KBM-7 (cell line): ENCODE data around the gene IGFL3.
"Not testable (repeated sequence)": the region's sequence is repeated elsewhere in the genome, so short reads cannot be mapped to it uniquely, and the experiment has no call there.

ENCODE experiments used
- DNase-seq: peaks from one replicate; pipeline ENCODE4 v3.0.0-alpha.2; 2015
- in situ Hi-C: fragments of 300-500 bp; cut with MboI; formaldehyde crosslinking; loops from 2 replicates; pipeline ENCODE4 v1.14.3; 2020; ENCODE audit warnings: low sequenced_read_pairs, low pct_unique_long_range_greater_than_20kb, mixed read lengths

The IGFL3 gene

DNA sequence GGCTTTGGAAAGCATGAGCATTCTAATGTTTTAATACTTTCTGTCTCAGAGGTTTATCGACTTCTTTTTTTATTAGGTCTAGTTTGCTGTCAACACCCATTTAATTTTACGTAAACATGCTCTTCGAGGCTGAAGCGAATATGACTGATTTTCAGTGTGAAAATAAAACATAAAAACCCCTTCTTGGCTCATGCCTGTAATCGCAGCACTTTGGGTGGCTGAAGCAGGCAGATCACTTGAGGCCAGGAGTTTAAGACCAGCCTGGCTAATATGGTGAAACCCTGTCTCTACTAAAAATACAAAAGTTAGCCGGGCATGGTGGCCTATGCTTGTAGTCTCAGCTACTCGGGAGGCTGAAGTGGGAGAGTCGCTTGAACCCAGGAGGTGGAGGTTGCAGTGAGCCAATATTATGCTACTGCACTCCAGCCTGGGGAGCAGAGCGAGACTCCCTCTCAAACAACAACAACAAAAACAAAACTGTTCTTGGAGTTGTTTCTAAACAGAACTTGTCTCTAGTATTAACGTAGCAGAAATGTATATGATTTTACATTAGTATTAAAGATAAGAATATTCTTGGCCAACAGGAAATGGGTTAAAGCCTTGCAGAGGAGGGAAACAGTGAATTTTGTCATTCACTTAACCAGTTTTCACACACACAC is 7.1 kb upstream of the IGFL3 start:
- in situ Hi-C loops = no loop called here
- no peak for DNase-seq

DNA sequence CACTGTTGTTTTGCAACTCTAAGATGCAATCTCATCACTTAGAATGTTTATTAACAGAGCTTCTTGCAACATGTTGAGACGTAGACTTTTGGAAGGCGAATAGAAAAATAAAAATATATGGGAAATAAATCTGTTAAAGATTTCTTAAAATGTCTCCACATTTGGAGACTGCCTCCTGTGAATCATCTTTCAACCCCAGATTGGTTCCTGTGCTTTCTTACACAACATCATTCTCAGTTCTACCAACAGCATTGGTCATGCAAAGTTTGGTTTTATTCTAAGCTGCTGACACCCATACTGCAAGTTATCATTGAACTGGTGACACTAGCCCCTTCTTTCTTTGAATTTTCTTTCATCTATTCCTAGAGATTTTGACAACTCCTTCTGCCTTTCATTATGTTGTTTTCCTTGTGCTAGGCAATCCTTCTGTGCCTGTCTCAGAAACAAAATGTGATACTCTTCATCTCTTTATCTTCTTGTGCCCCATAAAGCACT is 1.6 kb upstream of the IGFL3 start:
- DNase-seq = no peak
- in situ Hi-C loops = no loop called here

- in situ Hi-C loops = no loop called here
- no peak for DNase-seq
Observed at GRCh38 chr19:46125447-46125846, 959 bp upstream of the IGFL3 start.

GRCh38 chr19:46118136-46118535 is 6.4 kb downstream of the IGFL3 start:
- in situ Hi-C loops = no loop called here
- no peak for DNase-seq

DNA sequence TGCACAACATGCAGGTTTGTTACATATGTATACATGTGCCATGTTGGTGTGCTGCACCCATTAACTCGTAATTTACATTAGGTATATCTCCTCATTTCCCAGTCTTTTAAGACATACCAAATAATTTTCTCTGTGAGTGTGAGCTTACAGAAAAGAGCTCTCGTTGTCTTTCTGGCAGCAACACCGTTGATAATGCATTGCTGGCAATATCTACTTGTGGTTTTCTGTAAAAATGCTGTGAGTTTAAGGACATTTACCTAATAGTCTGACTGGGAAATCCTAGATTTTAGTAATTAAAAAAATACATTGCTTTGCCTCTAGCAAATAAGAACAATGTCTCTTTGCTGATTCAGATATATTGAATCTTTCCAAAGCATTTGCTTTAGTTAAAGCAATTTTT is 8.4 kb downstream of the IGFL3 start:
- in situ Hi-C loops = no loop called here
- DNase-seq = no peak

GRCh38 chr19:46115396-46116106 is 8.9 kb downstream of the IGFL3 start:
- DNase-seq = no peak

DNA sequence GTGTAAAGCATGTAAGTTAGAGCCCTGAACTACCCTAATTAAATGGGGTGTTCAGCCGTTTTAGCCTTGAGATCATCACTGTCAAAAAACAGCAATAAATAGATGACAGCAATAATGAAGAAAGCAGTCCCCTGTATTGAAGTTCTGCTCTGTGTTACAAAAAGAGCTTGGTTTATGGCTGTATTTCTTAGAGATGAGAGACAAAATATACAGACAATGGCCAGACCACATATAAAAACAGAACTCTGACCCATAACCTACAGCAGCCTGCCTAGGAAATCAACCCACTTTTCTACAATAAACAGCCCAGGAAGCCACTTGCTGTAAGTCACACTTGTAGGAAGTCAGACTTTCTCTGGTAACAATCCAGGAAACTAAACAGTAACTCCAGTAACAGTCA is 10.8 kb downstream of the IGFL3 start:
- in situ Hi-C loops = no loop called here

More at GRCh38 chr19:46115396-46116106, 8.9 kb downstream of the IGFL3 start:
- in situ Hi-C loops = no loop called here

DNA sequence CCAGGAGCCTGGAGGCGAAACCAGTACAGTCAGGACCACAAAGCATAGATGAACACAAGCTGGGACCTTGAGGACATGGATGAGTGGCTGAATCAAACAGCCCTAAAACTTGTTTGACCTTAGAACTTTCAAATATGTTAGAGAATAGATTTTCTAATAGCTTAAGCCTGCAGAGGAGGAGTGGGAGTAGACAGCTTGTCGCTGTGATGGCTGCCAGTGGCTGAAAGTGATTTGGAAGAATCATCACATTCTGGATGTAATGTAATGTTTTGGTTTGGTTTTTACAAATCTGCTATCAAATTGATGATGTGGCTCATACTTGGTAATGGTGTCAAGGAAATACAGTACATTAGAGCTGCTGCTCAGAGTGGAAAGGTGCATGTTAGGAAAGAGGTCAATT is 12.0 kb downstream of the IGFL3 start:
- in situ Hi-C loops = no loop called here
- no peak for DNase-seq

More for the DNA sequence above, 10.8 kb downstream of the IGFL3 start:
- DNase-seq = no peak

- in situ Hi-C loops = no loop called here
- no peak for DNase-seq
Observed at GRCh38 chr19:46111376-46111775, 13.1 kb downstream of the IGFL3 start.

DNA sequence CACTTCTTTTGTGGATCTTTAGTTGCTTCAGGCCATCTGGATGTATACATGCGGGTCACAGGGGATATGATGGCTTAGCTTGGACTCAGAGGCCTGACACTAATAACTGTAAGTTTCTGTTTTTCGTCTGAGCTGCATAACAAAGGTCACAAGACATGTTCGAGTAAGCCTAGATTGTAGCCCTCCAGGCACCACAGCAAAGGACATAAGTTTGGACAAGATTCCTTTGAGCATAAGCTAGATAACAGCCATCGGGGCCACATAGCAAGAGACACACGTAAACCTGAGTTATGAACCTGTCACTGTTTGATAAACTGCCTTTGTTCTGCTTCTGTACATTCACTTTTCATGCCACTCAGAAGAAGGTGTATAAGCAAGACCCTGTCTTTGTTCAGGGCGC is 14.6 kb downstream of the IGFL3 start:
- in situ Hi-C loops = no loop called here
- no peak for DNase-seq

GRCh38 chr19:46107371-46107770 is 17.1 kb downstream of the IGFL3 start:
- in situ Hi-C loops = no loop called here
- no peak for DNase-seq

DNA sequence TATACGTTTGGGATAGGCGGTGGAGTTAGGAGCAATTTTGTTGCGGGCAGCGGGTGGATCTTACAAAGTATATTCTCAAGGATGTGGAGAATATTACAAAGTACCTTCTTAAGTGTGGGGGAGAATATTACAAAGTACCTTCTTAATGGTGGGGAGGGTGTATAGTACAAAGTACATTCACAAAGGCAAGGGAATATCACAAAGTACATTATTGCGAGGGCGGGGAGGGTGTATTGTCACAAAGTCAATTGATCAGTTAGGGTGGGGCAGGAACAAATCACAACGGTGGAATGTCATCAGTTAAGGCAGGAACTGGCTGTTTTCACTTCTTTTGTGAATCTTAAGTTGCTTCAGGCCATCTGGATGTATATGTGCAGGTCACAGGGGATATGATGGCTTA is 22.2 kb downstream of the IGFL3 start:
- DNase-seq, in situ Hi-C loops: not testable (repeated sequence)

DNA sequence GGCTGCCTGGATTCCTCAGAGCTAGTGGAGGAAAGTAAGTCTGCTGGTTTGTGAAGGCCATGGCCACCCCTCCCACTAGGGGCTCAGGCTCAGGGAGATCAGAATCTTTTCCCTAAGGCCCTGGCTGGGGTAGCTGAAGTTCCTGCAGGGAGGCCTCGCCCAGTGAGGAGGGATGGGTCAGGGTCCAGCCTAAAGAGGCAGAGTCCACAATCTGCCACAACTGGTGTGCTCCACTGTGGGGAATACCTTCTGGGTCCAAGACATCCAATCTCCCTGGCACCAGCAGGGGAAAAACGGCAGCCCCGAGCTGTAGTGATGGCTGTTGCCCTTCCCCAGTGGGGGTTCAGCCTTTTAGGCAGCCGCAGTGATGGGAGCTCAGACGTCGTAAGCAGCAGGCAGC is 23.2 kb downstream of the IGFL3 start:
- no peak for DNase-seq
- in situ Hi-C loops = no loop called here

- no peak for DNase-seq
- in situ Hi-C loops = no loop called here
Observed at GRCh38 chr19:46100344-46100743, 24.1 kb downstream of the IGFL3 start.

DNA sequence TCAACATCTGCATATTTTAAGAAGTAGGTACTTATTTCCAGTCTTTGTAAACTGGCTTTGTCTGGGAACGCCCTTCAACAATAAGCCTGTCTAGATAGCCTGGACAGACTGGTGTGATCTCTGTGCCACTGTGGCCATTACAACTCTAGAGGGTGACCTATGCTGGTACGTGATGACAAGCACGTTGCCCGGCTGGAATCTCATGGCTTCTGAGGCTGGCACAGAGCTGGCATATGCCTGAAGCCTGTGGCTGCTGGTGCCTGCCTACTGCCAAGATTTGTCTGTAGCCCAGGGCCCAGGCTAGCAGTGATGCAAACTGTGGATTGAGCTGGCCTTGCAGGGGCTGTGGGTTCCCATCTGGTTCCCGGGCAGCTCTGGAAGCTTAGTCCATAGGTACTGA is 34.0 kb downstream of the IGFL3 start:
- DNase-seq = no peak
- in situ Hi-C loops = no loop called here

DNA sequence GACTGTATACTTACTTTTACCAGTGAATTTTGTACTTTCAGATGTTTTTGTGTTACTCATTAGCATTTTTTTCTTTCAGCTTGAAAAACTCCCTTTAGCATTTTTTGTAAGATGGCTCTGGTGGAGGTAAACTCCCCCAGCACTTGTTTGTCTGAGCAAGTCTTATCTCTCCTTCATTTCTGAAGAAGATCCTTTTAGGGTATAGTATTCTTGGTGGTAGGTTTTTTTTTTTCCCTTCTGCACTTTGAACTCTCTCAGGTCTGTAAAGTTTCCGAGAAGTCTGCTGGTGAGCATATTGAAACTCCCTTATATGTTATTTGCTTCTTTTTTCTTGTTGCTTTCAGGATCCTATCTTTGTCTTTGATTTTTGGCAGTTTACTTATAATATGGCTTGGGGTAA is 35.1 kb downstream of the IGFL3 start:
- in situ Hi-C loops = no loop called here

GRCh38 chr19:46088101-46088500 is 36.4 kb downstream of the IGFL3 start:
- in situ Hi-C loops = no loop called here
- no peak for DNase-seq

More for the DNA sequence above, 35.1 kb downstream of the IGFL3 start:
- DNase-seq = no peak

- in situ Hi-C loops = no loop called here
- DNase-seq = no peak
Observed at GRCh38 chr19:46085888-46086287, 38.6 kb downstream of the IGFL3 start.

GRCh38 chr19:46082728-46083050 is 41.8 kb downstream of the IGFL3 start:
- in situ Hi-C loops = no loop called here
- DNase-seq = no peak

DNA sequence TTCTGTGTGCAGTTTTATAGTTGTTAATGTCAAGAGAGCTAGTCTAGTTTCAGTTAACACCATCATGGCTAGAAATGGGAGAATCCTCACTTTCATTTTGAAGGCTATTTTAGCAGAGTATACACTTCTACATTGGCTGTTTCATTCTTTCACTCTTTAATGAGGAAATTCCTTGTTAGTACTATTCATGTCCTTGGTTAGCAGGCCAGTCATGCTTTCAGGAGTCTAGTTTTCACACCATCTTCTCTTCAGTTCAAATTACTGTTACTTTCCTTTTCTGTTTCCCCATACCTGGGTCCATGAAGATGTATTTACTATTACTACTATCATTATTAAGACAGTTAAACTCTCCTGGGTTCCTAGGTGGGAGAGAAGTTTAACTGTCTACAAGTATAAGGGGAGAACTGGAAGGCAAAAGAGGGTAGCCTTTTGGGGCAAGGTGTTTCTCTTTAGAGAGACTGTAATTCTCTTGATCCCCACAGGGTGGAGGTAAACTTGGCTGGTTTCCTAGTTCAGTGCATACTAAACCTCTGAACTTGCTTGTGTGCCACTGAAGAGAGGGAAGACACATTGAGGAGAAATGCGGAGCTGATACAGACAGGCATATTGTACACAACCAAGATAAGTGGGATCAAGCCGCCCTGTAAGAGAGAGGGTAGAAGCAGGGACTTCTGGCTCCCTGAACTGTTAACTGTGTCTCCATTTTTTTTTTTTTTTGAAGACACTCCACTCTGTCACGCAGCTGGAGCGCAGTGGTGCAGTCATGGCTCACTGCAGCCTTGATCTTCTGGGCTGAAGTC is 42.4 kb downstream of the IGFL3 start:
- peak; percentile 53 for DNase-seq
- in situ Hi-C loops = no loop called here
